Measurements from ENCODE around the gene TRIM68.

GRCh38 chr11:4576880-4577279, 31.2 kb downstream of the TRIM68 start:
- no peak for TF ChIP-seq POLR2A (IDR thresholded peaks at IDR 0.05; ENCODE audit: low read depth, low read length)
- no peak for TF ChIP-seq POLR2AphosphoS5 (IDR thresholded peaks at IDR 0.05; ENCODE audit: low read depth, low read length)
- TF ChIP-seq POU2F2 (IDR thresholded peaks at IDR 0.05; ENCODE audit: low read depth, low read length), result no peak
- TF ChIP-seq PAX5 (IDR thresholded peaks at IDR 0.05; ENCODE audit: insufficient read depth, low read length, severe bottlenecking), result no peak
- TF ChIP-seq TAF1 (IDR thresholded peaks at IDR 0.05; ENCODE audit: low read depth, low read length), result no peak

Data from GM12891 (cell line).